ENCODE measurements around the gene OPN3.

The OPN3 gene

GRCh38 chr1:241603731-241604245 lies 36.4 kb downstream of the OPN3 start:
- Histone ChIP-seq H3K36me3 (ENCODE audit: control insufficient read depth, insufficient read depth, low read length) (no peaks in the 10 kb centered on the region), H3K27me3 (replicated peaks; ENCODE audit: control insufficient read depth, insufficient read depth, low read length) (no peaks in the 10 kb centered on the region), H3K4me3 (replicated peaks; ENCODE audit: low read depth, low read length) (no peak overlapping the region)
- DNase-seq (ENCODE audit: extremely low read depth, insufficient read length) = no peak
- TF ChIP-seq CTCF (IDR thresholded peaks at IDR 0.05; ENCODE audit: insufficient read depth, low read length, poor library complexity, severe bottlenecking) = no peak

- no peak for TF ChIP-seq CTCF (IDR thresholded peaks at IDR 0.05; ENCODE audit: insufficient read depth, low read length, poor library complexity, severe bottlenecking)
- Histone ChIP-seq H3K4me3 (replicated peaks; ENCODE audit: low read depth, low read length) (no peak overlapping the region; the same call in 1 of the 2 replicates), H3K36me3 (ENCODE audit: control insufficient read depth, insufficient read depth, low read length) (no peaks in the 10 kb centered on the region), H3K27me3 (replicated peaks; ENCODE audit: control insufficient read depth, insufficient read depth, low read length) (no peaks in the 10 kb centered on the region)
- peak; percentile 56 for DNase-seq (ENCODE audit: extremely low read depth, insufficient read length)
These were observed 39.7 kb downstream of the OPN3 start for GRCh38 chr1:241600496-241600901.

DNA sequence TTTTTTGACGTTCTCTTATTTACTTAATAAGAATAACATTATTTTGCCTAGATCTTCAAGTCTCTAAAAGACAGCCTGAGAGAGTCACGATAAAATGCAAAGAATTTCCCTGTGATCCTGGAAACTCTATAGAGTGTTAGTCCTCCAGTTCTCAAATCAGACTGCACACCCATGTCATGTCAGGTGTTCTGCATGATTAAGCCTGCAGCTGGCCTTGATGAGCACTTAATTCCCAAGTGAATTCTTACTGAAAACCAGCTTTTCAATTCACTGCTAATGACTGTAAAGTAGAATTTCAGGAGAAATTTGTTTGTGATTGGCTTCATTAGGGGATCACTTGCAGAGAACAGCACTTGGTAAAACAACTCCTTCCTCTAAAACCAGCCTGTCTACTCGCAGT lies 41.9 kb downstream of the OPN3 start:
- H3K36me3 ChIP-seq (ENCODE audit: control insufficient read depth, insufficient read depth, low read length) = no peaks in the 10 kb centered on the region; the same call in 1 of the 2 replicates
- DNase-seq (ENCODE audit: extremely low read depth, insufficient read length) = no peak
- no peaks in the 10 kb centered on the region for H3K27me3 ChIP-seq (replicated peaks; ENCODE audit: control insufficient read depth, insufficient read depth, low read length)
- H3K4me3 ChIP-seq (replicated peaks; ENCODE audit: low read depth, low read length) = no peak overlapping the region
- TF ChIP-seq CTCF (IDR thresholded peaks at IDR 0.05; ENCODE audit: insufficient read depth, low read length, poor library complexity, severe bottlenecking) = no peak

DNA sequence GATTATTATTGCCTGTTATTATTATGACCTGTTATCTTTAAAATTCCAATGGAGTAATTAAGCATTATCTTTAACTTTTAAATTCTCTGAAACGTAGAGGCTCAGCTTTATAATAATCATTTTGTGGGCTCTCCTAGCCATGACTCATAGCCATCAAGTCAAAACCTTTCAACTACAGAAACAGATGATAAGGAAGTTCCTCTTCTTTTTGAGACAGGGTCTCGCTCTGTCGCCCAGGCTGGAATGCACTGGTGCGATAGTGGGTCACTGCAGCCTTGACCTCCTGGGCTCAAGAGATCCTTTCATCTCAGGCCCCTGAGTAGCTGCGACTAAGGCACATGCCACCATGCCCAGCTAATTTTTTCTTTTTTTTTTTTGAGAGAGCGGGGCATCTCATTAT lies 43.5 kb downstream of the OPN3 start:
- H3K27me3 ChIP-seq (replicated peaks; ENCODE audit: control insufficient read depth, insufficient read depth, low read length) = no peaks in the 10 kb centered on the region
- peak; percentile 13 for DNase-seq (ENCODE audit: extremely low read depth, insufficient read length)
- H3K4me3 ChIP-seq (replicated peaks; ENCODE audit: low read depth, low read length) = no peak overlapping the region
- TF ChIP-seq CTCF (IDR thresholded peaks at IDR 0.05; ENCODE audit: insufficient read depth, low read length, poor library complexity, severe bottlenecking) = no peak
- no peaks in the 10 kb centered on the region; the same call in 1 of the 2 replicates for H3K36me3 ChIP-seq (ENCODE audit: control insufficient read depth, insufficient read depth, low read length)

- no peaks in the 10 kb centered on the region for H3K27me3 ChIP-seq (replicated peaks; ENCODE audit: control insufficient read depth, insufficient read depth, low read length)
- no peaks in the 10 kb centered on the region; the same call in 1 of the 2 replicates for H3K36me3 ChIP-seq (ENCODE audit: control insufficient read depth, insufficient read depth, low read length)
- no peak for DNase-seq (ENCODE audit: extremely low read depth, insufficient read length)
- no peak for TF ChIP-seq CTCF (IDR thresholded peaks at IDR 0.05; ENCODE audit: insufficient read depth, low read length, poor library complexity, severe bottlenecking)
- H3K4me3 ChIP-seq (replicated peaks; ENCODE audit: low read depth, low read length) = no peak overlapping the region
These were observed 47.0 kb downstream of the OPN3 start for GRCh38 chr1:241593186-241593585.
